CD14-positive monocyte (primary cell): ENCODE data around the gene CAV2. TPM values are rescaled to one million over a fixed set of nuclear protein-coding genes. Genes with fewer than 3 reads are reported as not detected.

Experiments used
- DNase-seq, 3 donors: peaks; one replicate each; pipeline ENCODE4 v3.0.0-alpha.2; 2011 to 2022
- H2AFZ ChIP-seq: 2 replicates; pipeline ENCODE4 v1.6.0; 2012; ENCODE audit warnings: mild to moderate bottlenecking, low read depth, low read length, inconsistent platforms; ENCODE audit not compliant: insufficient read depth, poor library complexity, severe bottlenecking
- H3K27ac ChIP-seq, 2 donors: 1 replicate in 1 of 2; 2 replicates in 1 of 2; pipeline ENCODE4 v1.5.1; 2012 to 2013; ENCODE audit warnings: low read length in 2 of 2, control low read depth in 1 of 2, inconsistent platforms in 1 of 2, low read depth in 1 of 2, mild to moderate bottlenecking in 1 of 2
- H3K27me3 ChIP-seq, 2 donors: one replicate each; pipeline versions ENCODE4 v1.6.0 to v1.6.1; 2011 to 2013; ENCODE audit warnings: low read length in 2 of 2; ENCODE audit not compliant: control insufficient read depth in 2 of 2, insufficient read depth in 2 of 2
- H3K36me3 ChIP-seq, 2 donors: replicated peaks in 1 of 2; 1 replicate in 1 of 2; 2 replicates in 1 of 2; pipeline versions ENCODE4 v1.5.1 to v1.6.1; 2012 to 2013; ENCODE audit warnings: low read length in 2 of 2, control low read depth in 1 of 2, inconsistent platforms in 1 of 2, mild to moderate bottlenecking in 1 of 2; ENCODE audit not compliant: insufficient read depth in 2 of 2, control insufficient read depth in 1 of 2
- H3K4me1 ChIP-seq, 2 donors: 1 replicate in 1 of 2; 2 replicates in 1 of 2; pipeline versions ENCODE4 v1.5.1 to v1.6.1; 2012 to 2013; ENCODE audit warnings: low read length in 2 of 2, control low read depth in 1 of 2, inconsistent platforms in 1 of 2, mild to moderate bottlenecking in 1 of 2, moderate library complexity in 1 of 2; ENCODE audit not compliant: insufficient read depth in 2 of 2, control insufficient read depth in 1 of 2
- H3K4me2 ChIP-seq: replicated peaks from 2 replicates; pipeline ENCODE3; 2012; ENCODE audit warnings: low read length, moderate library complexity, mild to moderate bottlenecking; ENCODE audit not compliant: poor library complexity, severe bottlenecking; ENCODE audit errors: extremely low read depth
- H3K4me3 ChIP-seq, 3 experiments: fragments of 200-600 bp in 1 of 3; sonication (generic) in 1 of 3; replicated peaks in 1 of 3; 1 replicate in 2 of 3; 2 replicates in 1 of 3; pipeline ENCODE4 v1.5.1; 2011 to 2013; ENCODE audit warnings: low read length in 3 of 3, mild to moderate bottlenecking in 3 of 3, control low read depth in 2 of 3, low read depth in 2 of 3, inconsistent platforms in 1 of 3, moderate library complexity in 1 of 3
- H3K79me2 ChIP-seq: 2 replicates; pipeline ENCODE4 v1.6.0; 2012; ENCODE audit warnings: mild to moderate bottlenecking, control low read depth, inconsistent platforms, low read length, moderate library complexity; ENCODE audit not compliant: insufficient read depth
- H3K9ac ChIP-seq: 2 replicates; pipeline ENCODE4 v1.6.0; 2017; ENCODE audit warnings: low read length, mild to moderate bottlenecking; ENCODE audit not compliant: insufficient read depth, poor library complexity, severe bottlenecking
- H3K9me3 ChIP-seq, 2 donors: replicated peaks in 1 of 2; 1 replicate in 1 of 2; 2 replicates in 1 of 2; pipeline versions ENCODE4 v1.5.1 to v1.6.1; 2012 to 2013; ENCODE audit warnings: low read length in 2 of 2, control low read depth in 1 of 2; ENCODE audit not compliant: control insufficient read depth in 1 of 2, insufficient read depth in 1 of 2
- H4K20me1 ChIP-seq: 2 replicates; pipeline ENCODE4 v1.6.0; 2012; ENCODE audit warnings: mild to moderate bottlenecking, low read length, control low read depth, moderate library complexity; ENCODE audit not compliant: insufficient read depth
- H3K27ac Mint-ChIP-seq, 7 donors: one replicate each; pipeline ENCODE4 v1.8.0; 2020; ENCODE audit warnings: mild to moderate bottlenecking in 7 of 7, mixed read lengths in 7 of 7, moderate library complexity in 6 of 7, inconsistent platforms in 2 of 7
- H3K27me3 Mint-ChIP-seq, 3 donors: one replicate each; pipeline ENCODE4 v1.8.0; 2021 to 2022; ENCODE audit warnings: low read depth in 3 of 3, mild to moderate bottlenecking in 3 of 3, mixed read lengths in 3 of 3, moderate library complexity in 3 of 3, inconsistent platforms in 1 of 3
- H3K36me3 Mint-ChIP-seq, 2 donors: one replicate each; pipeline ENCODE4 v1.8.0; 2020; ENCODE audit warnings: mixed read lengths in 2 of 2, inconsistent platforms in 1 of 2, mild to moderate bottlenecking in 1 of 2
- H3K4me1 Mint-ChIP-seq: one replicate; pipeline ENCODE4 v1.8.0; 2020; ENCODE audit warnings: mild to moderate bottlenecking, mixed read lengths
- H3K4me3 Mint-ChIP-seq, 2 donors: one replicate each; pipeline ENCODE4 v1.8.0; 2020; ENCODE audit warnings: mild to moderate bottlenecking in 2 of 2, mixed read lengths in 2 of 2, moderate library complexity in 1 of 2
- H3K9me3 Mint-ChIP-seq, 7 donors: one replicate each; pipeline ENCODE4 v1.8.0; 2020 to 2022; ENCODE audit warnings: mixed read lengths in 7 of 7, mild to moderate bottlenecking in 6 of 7, moderate library complexity in 6 of 7, inconsistent platforms in 2 of 7
- CTCF ChIP-seq: fragments of 200-600 bp; IDR thresholded peaks from one replicate; pipeline ENCODE4 v1.8.0; 2022; ENCODE audit warnings: antibody characterized with exemption, mild to moderate bottlenecking
- WGBS: methylation state at CpG from one replicate; pipeline ENCODE4 v1.1.5; 2013; ENCODE audit warnings: missing lambda C conversion rate; ENCODE audit not compliant: insufficient coverage; 5-methylcytosine and 5-hydroxymethylcytosine counted together
- intact Hi-C, 2 donors: fragments of 100-400 bp; cut with micrococcal nuclease; formaldehyde crosslinking; loops; one replicate each; pipeline versions ENCODE4 v1.15.0 to v1.15.1; 2023
- polyA plus RNA-seq, 3 donors: library from polyadenylated mRNA; depleted of rRNA in 1 of 3; unstranded in 2 of 3; stranded (reverse) in 1 of 3; fragments of 300-500 nt in 2 of 3; fragments of >200 nt in 1 of 3; fragmentation: Illumina TruSeq in 2 of 3; gene quantifications; 1 replicate in 2 of 3; 2 replicates in 1 of 3; pipeline ENCODE4 v1.2.3, GENCODE V29; 2012 to 2021

Gene CAV2
- polyA plus RNA-seq, 3 donors, result 0.19 TPM; not detected in 2

GRCh38 chr7:116464375-116464774 is 35.2 kb upstream of the CAV2 start:
- H3K36me3 Mint-ChIP-seq, result no peaks in the 10 kb centered on the region
- Histone ChIP-seq H3K4me3 (no peak overlapping the region), H3K27me3 (no peaks in the 10 kb centered on the region), H2AFZ (no peak overlapping the region), H3K9ac (no peak overlapping the region), H3K9me3 (no peaks in the 10 kb centered on the region), H3K36me3 (no peaks in the 10 kb centered on the region), H4K20me1 (no peaks in the 10 kb centered on the region), H3K79me2 (no peaks in the 10 kb centered on the region), H3K4me2 (no peak overlapping the region), H3K4me1 (no peaks in the 10 kb centered on the region), H3K27ac (no peak overlapping the region)
- no peak overlapping the region for H3K4me3 Mint-ChIP-seq
- H3K4me1 Mint-ChIP-seq, result no peaks in the 10 kb centered on the region
- no peak for TF ChIP-seq CTCF
- intact Hi-C loops, result no loop called here
- DNase-seq, result no peak
- peaks cover 0 to 4% (median 2%) of the 10 kb centered on the region in 3 donors for H3K27me3 Mint-ChIP-seq
- H3K9me3 Mint-ChIP-seq, result peaks cover 0 to 3% (median 0%) of the 10 kb centered on the region in 7 donors
- no peak overlapping the region for H3K27ac Mint-ChIP-seq
- WGBS, result 100% methylated on average over 1 of the region's 4 CpGs

- Mint-ChIP-seq H3K27ac (no peak overlapping the region), H3K4me1 (no peaks in the 10 kb centered on the region), H3K27me3 (peaks cover 2 to 4% (median 2%) of the 10 kb centered on the region in 3 donors), H3K4me3 (no peak overlapping the region), H3K9me3 (peaks cover 0 to 3% (median 0%) of the 10 kb centered on the region in 7 donors), H3K36me3 (no peaks in the 10 kb centered on the region)
- Histone ChIP-seq H3K4me2 (no peak overlapping the region), H4K20me1 (no peaks in the 10 kb centered on the region), H3K27me3 (no peaks in the 10 kb centered on the region), H3K36me3 (no peaks in the 10 kb centered on the region), H2AFZ (no peak overlapping the region), H3K4me3 (no peak overlapping the region), H3K79me2 (no peaks in the 10 kb centered on the region), H3K4me1 (no peaks in the 10 kb centered on the region), H3K9ac (no peak overlapping the region), H3K27ac (no peak overlapping the region), H3K9me3 (no peaks in the 10 kb centered on the region)
- WGBS, result 75% methylated on average over 1 of the region's 2 CpGs
- no peak for TF ChIP-seq CTCF
- intact Hi-C loops, result no loop called here
- DNase-seq, result no peak
Measured at GRCh38 chr7:116465125-116465524, 34.4 kb upstream of the CAV2 start.
